ENCODE measurements around the gene STYX. TPM values are rescaled to one million over a fixed set of nuclear protein-coding genes. Genes with fewer than 3 reads are reported as not detected.

Gene STYX
- total RNA-seq, 1 experiment from 2014 or later, result 22.8 TPM

DNA sequence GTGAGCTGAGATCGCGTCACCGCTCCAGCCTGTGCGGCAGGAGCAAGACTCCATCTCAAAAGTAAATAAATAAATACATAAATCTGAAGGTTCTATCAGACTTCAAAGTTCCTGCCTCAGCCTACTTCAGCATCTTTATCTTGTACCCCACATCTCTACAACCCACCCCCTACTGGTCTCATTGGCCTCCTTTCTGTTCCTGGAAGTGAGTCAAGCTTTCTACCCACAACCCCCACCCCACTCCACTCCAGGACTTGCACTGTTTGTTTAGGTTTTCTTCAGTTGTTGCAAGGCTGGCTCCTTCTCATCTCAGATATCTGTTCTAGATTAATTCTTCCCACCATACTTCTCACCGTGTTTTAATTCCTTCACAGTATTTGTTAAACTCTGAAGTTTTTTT, 23.7 kb upstream of the STYX start:
- ChIA-PET CTCF (no interaction called here), POLR2A (no interaction called here)
- Mint-ChIP-seq H3K27me3 (ENCODE audit: low read depth) (no peaks in the 10 kb centered on the region; the same call in 1 of the 2 replicates), H3K36me3 (peaks cover 40% of the 10 kb centered on the region), H3K4me1 (peaks cover 17% of the 10 kb centered on the region), H3K27ac (peak overlapping the region; percentile 95), H3K9me3 (no peaks in the 10 kb centered on the region), H3K4me3 (peak overlapping the region; percentile 99)
- no peak for DNase-seq (ENCODE audit: low spot score)
- no peak for ATAC-seq
- TF ChIP-seq FOXK1 (CRISPR knock-in tag; IDR thresholded peaks at IDR 0.05), result no peak
- TF ChIP-seq ZNF671 (CRISPR knock-in tag; IDR thresholded peaks at IDR 0.05), result no peak
- TF ChIP-seq, protein P1, sequence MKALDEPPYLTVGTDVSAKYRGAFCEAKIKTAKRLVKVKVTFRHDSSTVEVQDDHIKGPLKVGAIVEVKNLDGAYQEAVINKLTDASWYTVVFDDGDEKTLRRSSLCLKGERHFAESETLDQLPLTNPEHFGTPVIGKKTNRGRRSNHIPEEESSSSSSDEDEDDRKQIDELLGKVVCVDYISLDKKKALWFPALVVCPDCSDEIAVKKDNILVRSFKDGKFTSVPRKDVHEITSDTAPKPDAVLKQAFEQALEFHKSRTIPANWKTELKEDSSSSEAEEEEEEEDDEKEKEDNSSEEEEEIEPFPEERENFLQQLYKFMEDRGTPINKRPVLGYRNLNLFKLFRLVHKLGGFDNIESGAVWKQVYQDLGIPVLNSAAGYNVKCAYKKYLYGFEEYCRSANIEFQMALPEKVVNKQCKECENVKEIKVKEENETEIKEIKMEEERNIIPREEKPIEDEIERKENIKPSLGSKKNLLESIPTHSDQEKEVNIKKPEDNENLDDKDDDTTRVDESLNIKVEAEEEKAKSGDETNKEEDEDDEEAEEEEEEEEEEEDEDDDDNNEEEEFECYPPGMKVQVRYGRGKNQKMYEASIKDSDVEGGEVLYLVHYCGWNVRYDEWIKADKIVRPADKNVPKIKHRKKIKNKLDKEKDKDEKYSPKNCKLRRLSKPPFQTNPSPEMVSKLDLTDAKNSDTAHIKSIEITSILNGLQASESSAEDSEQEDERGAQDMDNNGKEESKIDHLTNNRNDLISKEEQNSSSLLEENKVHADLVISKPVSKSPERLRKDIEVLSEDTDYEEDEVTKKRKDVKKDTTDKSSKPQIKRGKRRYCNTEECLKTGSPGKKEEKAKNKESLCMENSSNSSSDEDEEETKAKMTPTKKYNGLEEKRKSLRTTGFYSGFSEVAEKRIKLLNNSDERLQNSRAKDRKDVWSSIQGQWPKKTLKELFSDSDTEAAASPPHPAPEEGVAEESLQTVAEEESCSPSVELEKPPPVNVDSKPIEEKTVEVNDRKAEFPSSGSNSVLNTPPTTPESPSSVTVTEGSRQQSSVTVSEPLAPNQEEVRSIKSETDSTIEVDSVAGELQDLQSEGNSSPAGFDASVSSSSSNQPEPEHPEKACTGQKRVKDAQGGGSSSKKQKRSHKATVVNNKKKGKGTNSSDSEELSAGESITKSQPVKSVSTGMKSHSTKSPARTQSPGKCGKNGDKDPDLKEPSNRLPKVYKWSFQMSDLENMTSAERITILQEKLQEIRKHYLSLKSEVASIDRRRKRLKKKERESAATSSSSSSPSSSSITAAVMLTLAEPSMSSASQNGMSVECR (CRISPR knock-in tag; IDR thresholded peaks at IDR 0.05; ENCODE audit: borderline replicate concordance), result no peak
- TF ChIP-seq, protein P2, sequence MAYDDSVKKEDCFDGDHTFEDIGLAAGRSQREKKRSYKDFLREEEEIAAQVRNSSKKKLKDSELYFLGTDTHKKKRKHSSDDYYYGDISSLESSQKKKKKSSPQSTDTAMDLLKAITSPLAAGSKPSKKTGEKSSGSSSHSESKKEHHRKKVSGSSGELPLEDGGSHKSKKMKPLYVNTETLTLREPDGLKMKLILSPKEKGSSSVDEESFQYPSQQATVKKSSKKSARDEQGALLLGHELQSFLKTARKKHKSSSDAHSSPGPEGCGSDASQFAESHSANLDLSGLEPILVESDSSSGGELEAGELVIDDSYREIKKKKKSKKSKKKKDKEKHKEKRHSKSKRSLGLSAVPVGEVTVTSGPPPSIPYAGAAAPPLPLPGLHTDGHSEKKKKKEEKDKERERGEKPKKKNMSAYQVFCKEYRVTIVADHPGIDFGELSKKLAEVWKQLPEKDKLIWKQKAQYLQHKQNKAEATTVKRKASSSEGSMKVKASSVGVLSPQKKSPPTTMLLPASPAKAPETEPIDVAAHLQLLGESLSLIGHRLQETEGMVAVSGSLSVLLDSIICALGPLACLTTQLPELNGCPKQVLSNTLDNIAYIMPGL (CRISPR knock-in tag; IDR thresholded peaks at IDR 0.05), result no peak
- TF ChIP-seq MXD4 (CRISPR knock-in tag; IDR thresholded peaks at IDR 0.05; ENCODE audit: borderline replicate concordance), result no peak
- TF ChIP-seq SMAD3 (CRISPR knock-in tag; IDR thresholded peaks at IDR 0.05; ENCODE audit: borderline replicate concordance), result no peak
- no peak for TF ChIP-seq SMAD4 (CRISPR knock-in tag; IDR thresholded peaks at IDR 0.05)
- TF ChIP-seq GRHL2 (CRISPR knock-in tag; IDR thresholded peaks at IDR 0.05; ENCODE audit: insufficient replicate concordance, severe bottlenecking), result no peak
- TF ChIP-seq, protein P3, sequence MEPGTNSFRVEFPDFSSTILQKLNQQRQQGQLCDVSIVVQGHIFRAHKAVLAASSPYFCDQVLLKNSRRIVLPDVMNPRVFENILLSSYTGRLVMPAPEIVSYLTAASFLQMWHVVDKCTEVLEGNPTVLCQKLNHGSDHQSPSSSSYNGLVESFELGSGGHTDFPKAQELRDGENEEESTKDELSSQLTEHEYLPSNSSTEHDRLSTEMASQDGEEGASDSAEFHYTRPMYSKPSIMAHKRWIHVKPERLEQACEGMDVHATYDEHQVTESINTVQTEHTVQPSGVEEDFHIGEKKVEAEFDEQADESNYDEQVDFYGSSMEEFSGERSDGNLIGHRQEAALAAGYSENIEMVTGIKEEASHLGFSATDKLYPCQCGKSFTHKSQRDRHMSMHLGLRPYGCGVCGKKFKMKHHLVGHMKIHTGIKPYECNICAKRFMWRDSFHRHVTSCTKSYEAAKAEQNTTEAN (CRISPR knock-in tag; IDR thresholded peaks at IDR 0.05), result no peak
- no peak for TF ChIP-seq NR2C2 (CRISPR knock-in tag; IDR thresholded peaks at IDR 0.05)
- TF ChIP-seq TCF7 (CRISPR knock-in tag; IDR thresholded peaks at IDR 0.05; ENCODE audit: low read depth), result no peak
- TF ChIP-seq, protein P4, sequence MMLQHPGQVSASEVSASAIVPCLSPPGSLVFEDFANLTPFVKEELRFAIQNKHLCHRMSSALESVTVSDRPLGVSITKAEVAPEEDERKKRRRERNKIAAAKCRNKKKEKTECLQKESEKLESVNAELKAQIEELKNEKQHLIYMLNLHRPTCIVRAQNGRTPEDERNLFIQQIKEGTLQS (CRISPR knock-in tag; conservative IDR thresholded peaks at IDR 0.05), result no peak
- no peak for TF ChIP-seq JAZF1 (CRISPR knock-in tag; IDR thresholded peaks at IDR 0.05)
- no peak for TF ChIP-seq ZNF396 (CRISPR knock-in tag; IDR thresholded peaks at IDR 0.05; ENCODE audit: borderline replicate concordance)
- no peak for TF ChIP-seq TEAD1 (CRISPR knock-in tag; IDR thresholded peaks at IDR 0.05)

DNA sequence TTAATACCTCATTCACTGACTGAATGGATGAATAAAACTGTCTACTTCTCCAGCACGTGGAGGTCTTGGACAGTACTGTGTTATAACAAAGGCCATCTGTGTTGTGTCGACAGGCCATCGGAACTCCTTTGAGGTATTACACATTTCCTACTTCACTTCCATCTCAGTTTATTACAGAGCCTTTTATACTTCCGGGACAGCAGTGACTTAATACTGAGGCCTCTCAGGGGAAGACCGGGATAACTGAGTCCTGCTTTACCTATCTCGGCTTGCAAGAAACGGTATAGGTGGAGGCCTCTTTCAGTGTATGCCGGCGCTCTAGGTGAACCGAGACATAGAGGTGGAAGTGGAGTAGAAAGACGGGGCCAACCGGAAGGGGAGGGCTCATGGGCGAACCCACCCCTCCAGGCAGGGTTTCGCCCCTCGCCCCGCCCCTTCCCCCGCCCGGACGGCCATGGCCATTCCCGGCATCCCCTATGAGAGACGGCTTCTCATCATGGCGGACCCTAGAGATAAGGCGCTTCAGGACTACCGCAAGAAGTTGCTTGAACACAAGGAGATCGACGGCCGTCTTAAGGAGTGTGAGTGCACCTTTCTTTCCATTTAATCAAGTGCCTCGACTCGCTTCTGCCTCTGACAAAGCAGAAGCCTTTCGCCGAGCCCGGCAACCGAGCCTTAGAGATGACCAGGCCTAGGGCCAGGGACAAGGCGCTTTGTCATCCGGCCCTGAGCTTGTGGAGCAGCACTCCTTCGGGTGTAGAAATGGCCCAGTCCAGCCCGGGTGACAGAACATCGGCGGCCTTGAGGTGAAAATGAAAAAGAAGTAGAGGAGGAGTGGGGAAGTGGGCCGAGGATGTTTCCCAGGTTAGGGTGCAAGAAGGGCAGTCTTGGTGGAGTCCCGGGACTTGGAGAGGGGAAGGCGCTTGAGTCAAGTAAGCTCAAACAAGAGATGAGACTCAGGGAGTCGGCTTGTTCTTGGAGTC, 23.0 kb upstream of the STYX start, which contains the start of gene PSMC6:
PSMC6 (plus strand) TSS at position 477 of the 983 bp plus-strand sequence; CDS start at position 497, 20 bp downstream.
- H3K4me3 Mint-ChIP-seq, result peak within 1 kb of the TSS; percentile 99
- CTCF ChIA-PET, result interaction anchor here (0.8 kb wide), 1 partner anchor 10 kb away, joined by 3 read pairs; no protein-coding TSS in a partner anchor
- H3K27ac Mint-ChIP-seq, result peak within 1 kb of the TSS; percentile 96
- no peaks in the 10 kb centered on the region for H3K9me3 Mint-ChIP-seq
- H3K4me1 Mint-ChIP-seq, result peaks cover 17% of the 10 kb centered on the region
- POLR2A ChIA-PET, result interaction anchor here (1.0 to 1.2 kb wide), 2 partner anchors 9 to 155 kb away, joined by 4 to 7 read pairs; partner anchors contain the start of genes GPR137C and TXNDC16
- H3K27me3 Mint-ChIP-seq (ENCODE audit: low read depth), result no peaks in the 10 kb centered on the region; the same call in 1 of the 2 replicates
- ATAC-seq (peak; percentile 99), DNase-seq (ENCODE audit: low spot score) (peak; percentile 95)
- peaks cover 47% of the 10 kb centered on the region for H3K36me3 Mint-ChIP-seq
- TF ChIP-seq, protein P5, sequence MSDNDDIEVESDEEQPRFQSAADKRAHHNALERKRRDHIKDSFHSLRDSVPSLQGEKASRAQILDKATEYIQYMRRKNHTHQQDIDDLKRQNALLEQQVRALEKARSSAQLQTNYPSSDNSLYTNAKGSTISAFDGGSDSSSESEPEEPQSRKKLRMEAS (CRISPR knock-in tag; IDR thresholded peaks at IDR 0.05), result 0 out of 2 replicates have a peak, but pooled peaks have one; percentile 33
- TF ChIP-seq ZNF423 (CRISPR knock-in tag; IDR thresholded peaks at IDR 0.05), result no peak
- TF ChIP-seq, protein P2 (CRISPR knock-in tag; IDR thresholded peaks at IDR 0.05), result peak; percentile 59; the same call in 1 of the 2 replicates
- peak; percentile 25; the same call in 1 of the 2 replicates for TF ChIP-seq ETV6 (CRISPR knock-in tag; IDR thresholded peaks at IDR 0.05)
- TF ChIP-seq GABPB1 (CRISPR knock-in tag; IDR thresholded peaks at IDR 0.05), result peak; percentile 34; the same call in 1 of the 2 replicates
- TF ChIP-seq SP1 (CRISPR knock-in tag; conservative IDR thresholded peaks at IDR 0.05), result peak; percentile 72
- TF ChIP-seq, protein P6, sequence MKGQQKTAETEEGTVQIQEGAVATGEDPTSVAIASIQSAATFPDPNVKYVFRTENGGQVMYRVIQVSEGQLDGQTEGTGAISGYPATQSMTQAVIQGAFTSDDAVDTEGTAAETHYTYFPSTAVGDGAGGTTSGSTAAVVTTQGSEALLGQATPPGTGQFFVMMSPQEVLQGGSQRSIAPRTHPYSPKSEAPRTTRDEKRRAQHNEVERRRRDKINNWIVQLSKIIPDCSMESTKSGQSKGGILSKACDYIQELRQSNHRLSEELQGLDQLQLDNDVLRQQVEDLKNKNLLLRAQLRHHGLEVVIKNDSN (CRISPR knock-in tag; IDR thresholded peaks at IDR 0.05), result peak; percentile 42; the same call in 1 of the 2 replicates
- no peak for TF ChIP-seq GRHL2 (CRISPR knock-in tag; IDR thresholded peaks at IDR 0.05; ENCODE audit: insufficient replicate concordance, severe bottlenecking)
- TF ChIP-seq RORB (CRISPR knock-in tag; IDR thresholded peaks at IDR 0.05), result no peak
